Liver (tissue), 9 donors: Measurements from ENCODE around the gene RASGRP4. TPM values are rescaled to one million over a fixed set of nuclear protein-coding genes. Genes with fewer than 3 reads are reported as not detected.

Experiments
- DNase-seq: peaks from one replicate; pipeline ENCODE4 v3.0.0-alpha.2; 2017; ENCODE audit warnings: low spot score
- H3K27ac ChIP-seq, 2 donors: one replicate each; pipeline ENCODE4 v1.7.0; 2013; ENCODE audit warnings: inconsistent platforms in 2 of 2, low read length in 2 of 2, control low read depth in 1 of 2, low read depth in 1 of 2, mild to moderate bottlenecking in 1 of 2
- H3K27me3 ChIP-seq, 4 donors: one replicate each; pipeline versions ENCODE4 v1.6.1 to v1.7.0; 2013; ENCODE audit warnings: low read length in 3 of 4, inconsistent platforms in 1 of 4, mild to moderate bottlenecking in 1 of 4, moderate library complexity in 1 of 4; ENCODE audit not compliant: control insufficient read depth in 4 of 4, insufficient read depth in 4 of 4
- H3K36me3 ChIP-seq, 4 donors: one replicate each; pipeline versions ENCODE4 v1.6.1 to v1.7.0; 2013; ENCODE audit warnings: low read length in 3 of 4, mild to moderate bottlenecking in 3 of 4, low read depth in 1 of 4, moderate library complexity in 1 of 4; ENCODE audit not compliant: control insufficient read depth in 4 of 4, insufficient read depth in 3 of 4
- H3K4me1 ChIP-seq, 4 donors: one replicate each; pipeline versions ENCODE4 v1.6.1 to v1.7.0; 2013; ENCODE audit warnings: low read length in 3 of 4, mild to moderate bottlenecking in 3 of 4, moderate library complexity in 1 of 4; ENCODE audit not compliant: control insufficient read depth in 4 of 4, insufficient read depth in 4 of 4
- H3K4me3 ChIP-seq, 3 donors: one replicate each; pipeline versions ENCODE4 v1.6.1 to v1.7.0; 2013; ENCODE audit warnings: low read length in 3 of 3, control low read depth in 1 of 3, low read depth in 1 of 3, mild to moderate bottlenecking in 1 of 3
- H3K9ac ChIP-seq, 2 donors: one replicate each; pipeline ENCODE4 v1.7.0; 2013; ENCODE audit warnings: low read length in 2 of 2, mild to moderate bottlenecking in 2 of 2, moderate library complexity in 2 of 2, control low read depth in 1 of 2, low read depth in 1 of 2
- H3K9me3 ChIP-seq, 4 donors: one replicate each; pipeline versions ENCODE4 v1.6.1 to v1.7.0; 2013; ENCODE audit warnings: low read length in 3 of 4; ENCODE audit not compliant: control insufficient read depth in 4 of 4
- EGR1 ChIP-seq, 2 donors: IDR thresholded peaks; 2 replicates each; pipeline ENCODE4 v1.6.1; 2016 to 2018; ENCODE audit warnings: antibody characterized with exemption in 2 of 2, low read depth in 2 of 2
- FOXA1 ChIP-seq: IDR thresholded peaks from 2 replicates; pipeline ENCODE4 v1.6.1; 2016; ENCODE audit warnings: antibody characterized with exemption
- FOXA2 ChIP-seq: IDR thresholded peaks from 2 replicates; pipeline ENCODE4 v1.6.1; 2016; ENCODE audit warnings: antibody characterized with exemption
- GABPA ChIP-seq, 2 donors: IDR thresholded peaks in 1 of 2; conservative IDR thresholded peaks in 1 of 2; 2 replicates each; pipeline ENCODE4 v1.6.1; 2016; ENCODE audit warnings: antibody characterized with exemption in 2 of 2, mild to moderate bottlenecking in 1 of 2, moderate library complexity in 1 of 2
- HNF4A ChIP-seq, 2 donors: conservative IDR thresholded peaks; 2 replicates each; pipeline ENCODE4 v1.6.1; 2016; ENCODE audit warnings: antibody characterized with exemption in 2 of 2, mild to moderate bottlenecking in 2 of 2
- HNF4G ChIP-seq: IDR thresholded peaks from 2 replicates; pipeline ENCODE4 v1.6.1; 2016; ENCODE audit warnings: antibody characterized with exemption
- JUND ChIP-seq, 2 donors: IDR thresholded peaks; 2 replicates each; pipeline ENCODE4 v1.6.1; 2016; ENCODE audit warnings: antibody characterized with exemption in 2 of 2
- NR2F2 ChIP-seq: IDR thresholded peaks from 2 replicates; pipeline ENCODE4 v1.6.1; 2016; ENCODE audit warnings: antibody characterized with exemption
- RAD21 ChIP-seq, 2 donors: IDR thresholded peaks; 2 replicates each; pipeline ENCODE4 v1.6.1; 2016; ENCODE audit warnings: antibody characterized with exemption in 2 of 2, mild to moderate bottlenecking in 2 of 2
- RXRA ChIP-seq, 2 donors: IDR thresholded peaks; 2 replicates each; pipeline ENCODE4 v1.6.1; 2017 to 2018; ENCODE audit warnings: antibody characterized with exemption in 2 of 2, mild to moderate bottlenecking in 1 of 2
- SP1 ChIP-seq: IDR thresholded peaks from 2 replicates; pipeline ENCODE4 v1.6.1; 2018; ENCODE audit warnings: antibody characterized with exemption, mild to moderate bottlenecking
- TAF1 ChIP-seq: conservative IDR thresholded peaks from 2 replicates; pipeline ENCODE4 v1.6.1; 2016; ENCODE audit warnings: antibody characterized with exemption, mild to moderate bottlenecking
- YY1 ChIP-seq: IDR thresholded peaks from 2 replicates; pipeline ENCODE4 v1.6.1; 2016; ENCODE audit warnings: antibody characterized with exemption, mild to moderate bottlenecking
- WGBS: extraction: QIAGEN DNeasy Blood & Tissue Kit; methylation state at CpG from one replicate; pipeline ENCODE4 v1.1.7; 2013; 5-methylcytosine and 5-hydroxymethylcytosine counted together
- polyA plus RNA-seq, 2 donors: library from polyadenylated mRNA; stranded (reverse) in 1 of 2; unstranded in 1 of 2; fragments of 200-250 nt in 1 of 2; fragments of >200 nt in 1 of 2; fragmentation: Nextera tagmentation in 1 of 2; extraction: Ambion mirVana in 1 of 2; gene quantifications; one replicate each; pipeline versions ENCODE4 v1.2.1 to v1.2.3, GENCODE V29; 2013 to 2015
- total RNA-seq, 2 donors: library from RNA; depleted of rRNA; stranded (reverse); fragments of >200 nt; gene quantifications; one replicate each; pipeline ENCODE4 v1.2.3, GENCODE V29; 2014
- TF ChIP-seq, protein P1 (sequence below): fragments of 150-350 bp; IDR thresholded peaks from 2 replicates; pipeline ENCODE4 v1.5.1; 2017; ENCODE audit warnings: improper control_type of control experiment, low read depth, low read length; ENCODE audit not compliant: missing input control
- TF ChIP-seq, protein P2 (sequence below): IDR thresholded peaks from 2 replicates; pipeline ENCODE4 v1.6.1; 2016; ENCODE audit warnings: antibody characterized with exemption
- TF ChIP-seq, protein P3 (sequence below): IDR thresholded peaks from 2 replicates; pipeline ENCODE4 v1.6.1; 2016; ENCODE audit warnings: antibody characterized with exemption, mild to moderate bottlenecking
- TF ChIP-seq, protein P4 (sequence below): IDR thresholded peaks from 2 replicates; pipeline ENCODE4 v1.6.1; 2016; ENCODE audit warnings: antibody characterized with exemption
- TF ChIP-seq, protein P5 (sequence below): IDR thresholded peaks from 2 replicates; pipeline ENCODE4 v1.6.1; 2016; ENCODE audit warnings: antibody characterized with exemption
- donor health status: healthy.
- donor health status: healthy.
- donor health status: healthy.
- donor health status: healthy.
- donor health status: healthy.

RASGRP4 gene
- total and polyA plus RNA-seq, 4 donors, result 0.60 to 2.4 (median 1.6) TPM

DNA sequence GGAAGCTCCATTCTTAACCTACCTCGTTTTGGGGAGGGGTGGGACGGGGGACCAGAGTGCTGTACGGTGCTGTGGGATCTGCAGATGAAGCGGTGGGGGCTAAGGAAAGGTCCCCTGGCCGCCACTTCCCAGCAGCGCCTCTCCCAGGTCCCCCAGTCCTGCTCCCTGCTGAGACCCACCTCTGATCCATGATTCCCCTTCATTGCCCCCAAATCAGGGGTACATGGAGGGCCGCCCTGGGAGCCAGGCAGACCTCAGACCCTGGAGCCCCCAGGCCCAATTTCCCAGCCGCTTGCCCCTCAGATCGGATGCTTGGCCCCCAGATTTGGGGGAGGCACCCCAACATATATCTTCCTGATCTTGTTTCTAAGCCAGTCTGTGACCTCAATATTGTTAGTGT lies 26.9 kb downstream of the RASGRP4 start:
- H3K36me3 ChIP-seq, result no peaks in the 10 kb centered on the region
- TF ChIP-seq HNF4A (conservative IDR thresholded peaks at IDR 0.05), result no peak
- no peak for TF ChIP-seq YY1
- TF ChIP-seq FOXA1, result no peak
- no peak for TF ChIP-seq NR2F2
- TF ChIP-seq, protein P1, sequence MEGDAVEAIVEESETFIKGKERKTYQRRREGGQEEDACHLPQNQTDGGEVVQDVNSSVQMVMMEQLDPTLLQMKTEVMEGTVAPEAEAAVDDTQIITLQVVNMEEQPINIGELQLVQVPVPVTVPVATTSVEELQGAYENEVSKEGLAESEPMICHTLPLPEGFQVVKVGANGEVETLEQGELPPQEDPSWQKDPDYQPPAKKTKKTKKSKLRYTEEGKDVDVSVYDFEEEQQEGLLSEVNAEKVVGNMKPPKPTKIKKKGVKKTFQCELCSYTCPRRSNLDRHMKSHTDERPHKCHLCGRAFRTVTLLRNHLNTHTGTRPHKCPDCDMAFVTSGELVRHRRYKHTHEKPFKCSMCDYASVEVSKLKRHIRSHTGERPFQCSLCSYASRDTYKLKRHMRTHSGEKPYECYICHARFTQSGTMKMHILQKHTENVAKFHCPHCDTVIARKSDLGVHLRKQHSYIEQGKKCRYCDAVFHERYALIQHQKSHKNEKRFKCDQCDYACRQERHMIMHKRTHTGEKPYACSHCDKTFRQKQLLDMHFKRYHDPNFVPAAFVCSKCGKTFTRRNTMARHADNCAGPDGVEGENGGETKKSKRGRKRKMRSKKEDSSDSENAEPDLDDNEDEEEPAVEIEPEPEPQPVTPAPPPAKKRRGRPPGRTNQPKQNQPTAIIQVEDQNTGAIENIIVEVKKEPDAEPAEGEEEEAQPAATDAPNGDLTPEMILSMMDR, result no peak
- TF ChIP-seq, protein P2, sequence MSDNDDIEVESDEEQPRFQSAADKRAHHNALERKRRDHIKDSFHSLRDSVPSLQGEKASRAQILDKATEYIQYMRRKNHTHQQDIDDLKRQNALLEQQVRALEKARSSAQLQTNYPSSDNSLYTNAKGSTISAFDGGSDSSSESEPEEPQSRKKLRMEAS, result no peak
- TF ChIP-seq JUND (IDR thresholded peaks at IDR 0.05), result no peak
- no peak for TF ChIP-seq RAD21 (IDR thresholded peaks at IDR 0.05)
- TF ChIP-seq, protein P3, sequence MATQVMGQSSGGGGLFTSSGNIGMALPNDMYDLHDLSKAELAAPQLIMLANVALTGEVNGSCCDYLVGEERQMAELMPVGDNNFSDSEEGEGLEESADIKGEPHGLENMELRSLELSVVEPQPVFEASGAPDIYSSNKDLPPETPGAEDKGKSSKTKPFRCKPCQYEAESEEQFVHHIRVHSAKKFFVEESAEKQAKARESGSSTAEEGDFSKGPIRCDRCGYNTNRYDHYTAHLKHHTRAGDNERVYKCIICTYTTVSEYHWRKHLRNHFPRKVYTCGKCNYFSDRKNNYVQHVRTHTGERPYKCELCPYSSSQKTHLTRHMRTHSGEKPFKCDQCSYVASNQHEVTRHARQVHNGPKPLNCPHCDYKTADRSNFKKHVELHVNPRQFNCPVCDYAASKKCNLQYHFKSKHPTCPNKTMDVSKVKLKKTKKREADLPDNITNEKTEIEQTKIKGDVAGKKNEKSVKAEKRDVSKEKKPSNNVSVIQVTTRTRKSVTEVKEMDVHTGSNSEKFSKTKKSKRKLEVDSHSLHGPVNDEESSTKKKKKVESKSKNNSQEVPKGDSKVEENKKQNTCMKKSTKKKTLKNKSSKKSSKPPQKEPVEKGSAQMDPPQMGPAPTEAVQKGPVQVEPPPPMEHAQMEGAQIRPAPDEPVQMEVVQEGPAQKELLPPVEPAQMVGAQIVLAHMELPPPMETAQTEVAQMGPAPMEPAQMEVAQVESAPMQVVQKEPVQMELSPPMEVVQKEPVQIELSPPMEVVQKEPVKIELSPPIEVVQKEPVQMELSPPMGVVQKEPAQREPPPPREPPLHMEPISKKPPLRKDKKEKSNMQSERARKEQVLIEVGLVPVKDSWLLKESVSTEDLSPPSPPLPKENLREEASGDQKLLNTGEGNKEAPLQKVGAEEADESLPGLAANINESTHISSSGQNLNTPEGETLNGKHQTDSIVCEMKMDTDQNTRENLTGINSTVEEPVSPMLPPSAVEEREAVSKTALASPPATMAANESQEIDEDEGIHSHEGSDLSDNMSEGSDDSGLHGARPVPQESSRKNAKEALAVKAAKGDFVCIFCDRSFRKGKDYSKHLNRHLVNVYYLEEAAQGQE, result no peak
- no peak for TF ChIP-seq FOXA2
- TF ChIP-seq, protein P4, sequence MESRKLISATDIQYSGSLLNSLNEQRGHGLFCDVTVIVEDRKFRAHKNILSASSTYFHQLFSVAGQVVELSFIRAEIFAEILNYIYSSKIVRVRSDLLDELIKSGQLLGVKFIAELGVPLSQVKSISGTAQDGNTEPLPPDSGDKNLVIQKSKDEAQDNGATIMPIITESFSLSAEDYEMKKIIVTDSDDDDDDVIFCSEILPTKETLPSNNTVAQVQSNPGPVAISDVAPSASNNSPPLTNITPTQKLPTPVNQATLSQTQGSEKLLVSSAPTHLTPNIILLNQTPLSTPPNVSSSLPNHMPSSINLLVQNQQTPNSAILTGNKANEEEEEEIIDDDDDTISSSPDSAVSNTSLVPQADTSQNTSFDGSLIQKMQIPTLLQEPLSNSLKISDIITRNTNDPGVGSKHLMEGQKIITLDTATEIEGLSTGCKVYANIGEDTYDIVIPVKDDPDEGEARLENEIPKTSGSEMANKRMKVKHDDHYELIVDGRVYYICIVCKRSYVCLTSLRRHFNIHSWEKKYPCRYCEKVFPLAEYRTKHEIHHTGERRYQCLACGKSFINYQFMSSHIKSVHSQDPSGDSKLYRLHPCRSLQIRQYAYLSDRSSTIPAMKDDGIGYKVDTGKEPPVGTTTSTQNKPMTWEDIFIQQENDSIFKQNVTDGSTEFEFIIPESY, result no peak
- no peak for TF ChIP-seq GABPA (IDR thresholded peaks at IDR 0.05 in 1 of 2, conservative IDR thresholded peaks at IDR 0.05 in 1 of 2)
- no peak for TF ChIP-seq HNF4G
- no peak overlapping the region for H3K4me3 ChIP-seq
- 55% methylated on average over 9 of the region's 9 CpGs for WGBS
- H3K27ac ChIP-seq, result no peak overlapping the region
- H3K9me3 ChIP-seq, result no peaks in the 10 kb centered on the region
- H3K9ac ChIP-seq, result no peak overlapping the region
- peaks cover 0 to 4% (median 0%) of the 10 kb centered on the region in 4 donors for H3K27me3 ChIP-seq
- DNase-seq, result no peak
- peaks cover 0 to 5% (median 1%) of the 10 kb centered on the region in 4 donors for H3K4me1 ChIP-seq

DNA sequence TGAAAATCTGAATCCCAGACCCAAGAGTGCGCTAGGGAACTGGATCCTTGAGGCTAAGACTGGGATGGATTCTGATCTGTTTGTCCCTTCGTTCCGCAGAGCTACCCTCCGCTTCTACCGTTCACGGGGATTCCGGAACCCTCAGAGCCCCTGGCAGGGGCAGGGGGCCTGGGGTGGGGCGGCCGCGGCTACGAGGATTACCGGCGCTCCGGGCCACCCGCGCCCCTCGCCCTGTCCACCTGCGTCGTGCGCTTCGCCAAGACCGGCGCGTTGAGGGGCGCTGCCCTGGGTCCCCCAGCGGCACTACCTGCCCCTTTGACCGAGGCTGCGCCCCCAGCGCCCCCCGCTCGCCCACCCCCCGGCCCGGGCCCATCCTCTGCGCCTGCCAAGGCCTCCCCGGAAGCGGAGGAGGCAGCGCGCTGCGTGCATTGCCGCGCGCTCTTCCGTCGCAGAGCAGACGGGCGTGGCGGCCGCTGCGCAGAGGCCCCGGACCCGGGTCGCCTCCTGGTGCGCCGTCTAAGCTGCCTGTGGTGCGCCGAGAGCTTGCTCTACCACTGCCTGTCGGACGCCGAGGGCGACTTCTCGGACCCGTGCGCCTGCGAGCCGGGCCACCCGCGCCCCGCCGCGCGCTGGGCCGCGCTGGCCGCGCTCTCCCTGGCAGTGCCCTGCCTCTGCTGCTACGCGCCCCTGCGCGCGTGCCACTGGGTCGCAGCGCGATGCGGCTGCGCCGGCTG lies 30.5 kb downstream of the RASGRP4 start:
- Histone ChIP-seq H3K9me3 (no peaks in the 10 kb centered on the region), H3K27ac (no peak overlapping the region), H3K9ac (no peak overlapping the region), H3K36me3 (no peaks in the 10 kb centered on the region), H3K4me1 (no peaks in the 10 kb centered on the region), H3K27me3 (peaks cover 0 to 5% (median 0%) of the 10 kb centered on the region in 4 donors), H3K4me3 (no peak overlapping the region)
- WGBS, result 7% methylated on average over 86 of the region's 86 CpGs
- no peak for DNase-seq
- TF ChIP-seq HNF4A (conservative IDR thresholded peaks at IDR 0.05) (no peak), FOXA2 (no peak), YY1 (no peak), HNF4G (no peak), EGR1 (IDR thresholded peaks at IDR 0.05; ENCODE audit: low read depth in 2 of 2) (no peak), RAD21 (IDR thresholded peaks at IDR 0.05) (no peak), NR2F2 (no peak), FOXA1 (no peak), TAF1 (no peak), JUND (IDR thresholded peaks at IDR 0.05) (no peak), RXRA (IDR thresholded peaks at IDR 0.05) (no peak), SP1 (no peak)
- TF ChIP-seq, protein P3, result no peak
- TF ChIP-seq, protein P2, result no peak
- TF ChIP-seq, protein P5, sequence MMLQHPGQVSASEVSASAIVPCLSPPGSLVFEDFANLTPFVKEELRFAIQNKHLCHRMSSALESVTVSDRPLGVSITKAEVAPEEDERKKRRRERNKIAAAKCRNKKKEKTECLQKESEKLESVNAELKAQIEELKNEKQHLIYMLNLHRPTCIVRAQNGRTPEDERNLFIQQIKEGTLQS, result no peak
